Measurements from ENCODE around the gene SERPINI1.
A peak's percentile ranks its signal among the peaks of the same experiment; 100 is the strongest.

DNA sequence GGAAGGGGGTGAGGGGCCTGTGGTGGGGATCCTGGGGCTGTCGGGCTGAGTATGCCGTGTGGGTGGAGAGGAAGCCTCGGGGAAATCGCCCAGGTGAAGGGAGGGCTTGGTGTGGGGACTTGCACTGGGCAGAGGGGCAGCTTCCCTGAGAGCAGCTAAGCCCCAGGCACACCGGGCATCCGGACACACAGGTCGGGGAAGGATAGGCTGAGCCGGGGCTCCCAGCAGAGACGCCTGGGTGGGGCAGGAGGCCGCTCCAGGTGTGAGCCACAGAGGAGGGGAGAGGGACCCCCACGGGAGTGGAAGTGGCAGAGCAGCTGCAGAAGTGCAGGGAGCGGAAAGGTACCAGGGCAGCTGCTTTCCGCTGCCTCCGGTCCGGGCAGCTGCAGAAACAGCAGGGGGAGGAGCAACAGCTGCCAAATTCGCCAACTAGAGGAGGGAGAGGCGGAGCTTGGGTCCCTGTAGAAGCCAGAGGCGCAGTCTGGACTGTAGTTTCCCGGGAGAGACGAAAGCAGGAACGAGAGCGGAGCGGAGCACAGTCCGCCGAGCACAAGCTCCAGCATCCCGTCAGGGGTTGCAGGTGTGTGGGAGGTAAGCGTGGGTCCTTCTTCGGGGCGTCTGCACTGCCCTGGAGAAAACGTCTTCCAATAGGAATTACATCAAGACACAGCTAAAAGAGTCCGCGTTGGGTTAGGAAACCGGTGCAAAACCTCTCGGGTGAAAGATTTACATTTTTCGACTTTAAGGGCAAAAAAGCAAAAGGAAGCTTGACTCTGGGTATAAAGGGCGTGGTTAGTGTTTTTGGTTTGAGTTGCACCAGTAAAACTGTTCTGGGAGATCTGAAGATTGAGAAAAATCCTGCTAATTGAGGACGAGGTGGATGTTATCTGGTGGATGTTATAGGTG lies at the start of gene SERPINI1:
- peak; percentile 65 to 70 for TF ChIP-seq POLR2A (IDR thresholded peaks at IDR 0.05)
- TF ChIP-seq, protein P1, sequence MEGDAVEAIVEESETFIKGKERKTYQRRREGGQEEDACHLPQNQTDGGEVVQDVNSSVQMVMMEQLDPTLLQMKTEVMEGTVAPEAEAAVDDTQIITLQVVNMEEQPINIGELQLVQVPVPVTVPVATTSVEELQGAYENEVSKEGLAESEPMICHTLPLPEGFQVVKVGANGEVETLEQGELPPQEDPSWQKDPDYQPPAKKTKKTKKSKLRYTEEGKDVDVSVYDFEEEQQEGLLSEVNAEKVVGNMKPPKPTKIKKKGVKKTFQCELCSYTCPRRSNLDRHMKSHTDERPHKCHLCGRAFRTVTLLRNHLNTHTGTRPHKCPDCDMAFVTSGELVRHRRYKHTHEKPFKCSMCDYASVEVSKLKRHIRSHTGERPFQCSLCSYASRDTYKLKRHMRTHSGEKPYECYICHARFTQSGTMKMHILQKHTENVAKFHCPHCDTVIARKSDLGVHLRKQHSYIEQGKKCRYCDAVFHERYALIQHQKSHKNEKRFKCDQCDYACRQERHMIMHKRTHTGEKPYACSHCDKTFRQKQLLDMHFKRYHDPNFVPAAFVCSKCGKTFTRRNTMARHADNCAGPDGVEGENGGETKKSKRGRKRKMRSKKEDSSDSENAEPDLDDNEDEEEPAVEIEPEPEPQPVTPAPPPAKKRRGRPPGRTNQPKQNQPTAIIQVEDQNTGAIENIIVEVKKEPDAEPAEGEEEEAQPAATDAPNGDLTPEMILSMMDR (IDR thresholded peaks at IDR 0.05) = no peak
